Left colon (tissue), 2 donors: Measurements from ENCODE around the gene SOCS3. TPM values are rescaled to one million over a fixed set of nuclear protein-coding genes. Genes with fewer than 3 reads are reported as not detected.

Source experiments
- ATAC-seq: fragments of 200-7000 bp; cut with Tn5 transposase; one replicate; pipeline ENCODE4 v1.9.1; 2020; ENCODE audit warnings: mild to moderate bottlenecking, moderate library complexity
- DNase-seq, 2 donors: peaks; one replicate each; pipeline ENCODE4 v3.0.0-alpha.2; 2020
- intact Hi-C, 2 donors: fragments of 100-400 bp; cut with DNase I in 1 of 2; cut with micrococcal nuclease in 1 of 2; formaldehyde crosslinking; loops; one replicate each; pipeline versions ENCODE4 v1.11.2 to v1.14.0; 2022; cut with DNase I, micrococcal nuclease
- total RNA-seq, 2 donors: library from RNA; stranded (reverse); fragmentation: NEBNext Ultra II Directional; extraction: Animal tissue kit (Norgen Biotek cat#: 25700); gene quantifications; one replicate each; pipeline ENCODE4 v1.2.1, GENCODE V29; 2021
- donor health status: DM: no; HTN: no; CAD: no.
- donor health status: DM: yes; HTN: yes; CAD: no.

SOCS3 gene
- total RNA-seq, 2 donors from 2014 or later = 11.6 to 33.1 TPM

GRCh38 chr17:78357177-78357586 is 2.7 kb downstream of the SOCS3 start:
- DNase-seq (no peak), ATAC-seq (no peak)
- intact Hi-C loops = no loop called here

DNA sequence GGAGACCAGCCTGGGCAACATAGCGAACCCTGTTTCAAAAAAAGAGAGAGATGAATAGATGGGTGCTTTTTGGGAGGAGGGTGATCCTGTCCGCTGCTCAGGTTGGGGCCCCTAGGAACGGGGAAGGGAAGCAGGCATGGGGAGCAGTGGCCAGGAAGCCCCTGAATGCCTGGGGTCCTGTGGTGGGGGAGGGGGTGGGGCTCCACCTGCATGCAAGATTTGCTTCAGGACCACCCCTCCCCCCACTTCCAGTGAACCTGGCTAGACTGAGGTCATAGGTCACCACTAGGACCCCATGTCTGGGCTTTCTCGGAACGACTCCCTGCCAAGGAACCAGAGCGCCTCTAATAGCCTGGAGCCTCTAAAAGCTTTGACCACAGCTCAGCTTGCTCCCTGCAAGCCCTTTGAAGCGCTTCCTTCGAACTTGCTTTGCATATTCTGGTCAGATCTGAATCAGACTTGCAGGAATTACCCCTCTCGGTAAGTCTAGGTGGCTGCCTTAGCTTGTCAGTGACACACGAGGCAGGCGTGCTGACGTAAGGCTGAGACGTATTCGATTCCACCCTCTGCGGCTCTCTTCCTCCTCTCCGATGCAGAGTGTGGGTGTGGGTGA is 3.7 kb downstream of the SOCS3 start:
- no peak for ATAC-seq
- intact Hi-C loops = no loop called here
- peak; percentile 68 to 78 for DNase-seq

- intact Hi-C loops = no loop called here
- DNase-seq = no peak
- ATAC-seq = no peak
These were observed 4.2 kb downstream of the SOCS3 start for GRCh38 chr17:78355701-78356100.

- no peak for ATAC-seq
- DNase-seq = no peak
- intact Hi-C loops = no loop called here
These were observed 4.7 kb downstream of the SOCS3 start for GRCh38 chr17:78355045-78355641.

- no peak for DNase-seq
- intact Hi-C loops = no loop called here
- no peak for ATAC-seq
These were observed 6.0 kb downstream of the SOCS3 start for GRCh38 chr17:78353834-78354233.

DNA sequence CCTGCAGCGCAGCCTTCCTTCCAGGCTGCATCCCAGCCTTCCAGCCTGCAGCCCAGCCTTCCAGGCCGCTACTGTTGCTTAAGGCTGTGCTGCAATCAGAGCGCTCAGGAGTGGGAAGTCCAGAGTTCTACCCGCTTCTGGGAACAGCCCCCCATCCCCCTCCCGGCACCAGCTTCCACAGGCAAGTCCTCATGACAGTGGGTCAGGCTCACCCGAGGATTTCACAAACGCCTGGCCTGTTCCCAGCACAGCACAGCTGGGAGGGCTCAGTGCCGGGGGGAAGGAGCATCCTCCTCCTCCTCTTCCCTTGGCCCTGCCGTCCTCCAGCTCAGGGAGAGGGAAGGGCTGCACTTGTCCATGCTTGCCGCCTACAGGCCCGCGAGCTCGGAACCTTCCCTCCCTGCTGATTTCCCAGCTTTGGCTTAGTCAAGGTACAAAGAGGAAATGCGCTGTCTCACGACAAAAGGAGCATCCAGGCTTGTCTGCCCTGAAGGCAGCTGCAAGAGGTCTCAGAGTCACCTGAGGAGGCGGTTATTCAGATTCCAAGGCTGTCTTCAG is 8.3 kb downstream of the SOCS3 start:
- intact Hi-C loops = no loop called here
- DNase-seq (peak; percentile 78 to 95), ATAC-seq (peak; percentile 6)

- intact Hi-C loops = no loop called here
- ATAC-seq (no peak), DNase-seq (no peak)
These were observed 9.8 kb downstream of the SOCS3 start for GRCh38 chr17:78349891-78350642.

GRCh38 chr17:78348055-78348770 is 11.7 kb downstream of the SOCS3 start:
- intact Hi-C loops = no loop called here
- DNase-seq (no peak), ATAC-seq (no peak)

DNA sequence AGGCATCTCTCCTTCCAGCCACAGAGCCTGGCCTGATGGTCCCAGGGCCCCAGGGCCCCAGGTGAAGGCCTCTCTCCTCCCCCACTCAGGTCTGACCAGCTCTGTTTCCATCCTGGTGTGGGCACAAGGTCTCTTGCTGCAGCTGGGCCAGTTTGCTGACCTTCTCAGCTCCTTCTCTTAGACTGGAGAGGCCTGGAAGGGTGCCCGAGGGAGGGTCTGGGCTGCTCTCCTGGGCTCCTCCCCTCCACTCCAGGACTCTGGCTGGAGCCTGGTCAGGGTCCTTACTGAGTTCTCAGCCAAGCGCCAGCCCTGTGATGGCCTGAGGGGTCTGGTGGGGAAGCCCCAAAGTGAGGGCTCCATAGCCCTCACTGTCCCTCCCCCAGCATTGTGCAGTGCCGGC is 12.4 kb downstream of the SOCS3 start:
- DNase-seq (no peak), ATAC-seq (no peak)
- intact Hi-C loops = no loop called here

- DNase-seq (no peak), ATAC-seq (no peak)
- intact Hi-C loops = no loop called here
These were observed 13.1 kb downstream of the SOCS3 start for GRCh38 chr17:78346605-78347250.

DNA sequence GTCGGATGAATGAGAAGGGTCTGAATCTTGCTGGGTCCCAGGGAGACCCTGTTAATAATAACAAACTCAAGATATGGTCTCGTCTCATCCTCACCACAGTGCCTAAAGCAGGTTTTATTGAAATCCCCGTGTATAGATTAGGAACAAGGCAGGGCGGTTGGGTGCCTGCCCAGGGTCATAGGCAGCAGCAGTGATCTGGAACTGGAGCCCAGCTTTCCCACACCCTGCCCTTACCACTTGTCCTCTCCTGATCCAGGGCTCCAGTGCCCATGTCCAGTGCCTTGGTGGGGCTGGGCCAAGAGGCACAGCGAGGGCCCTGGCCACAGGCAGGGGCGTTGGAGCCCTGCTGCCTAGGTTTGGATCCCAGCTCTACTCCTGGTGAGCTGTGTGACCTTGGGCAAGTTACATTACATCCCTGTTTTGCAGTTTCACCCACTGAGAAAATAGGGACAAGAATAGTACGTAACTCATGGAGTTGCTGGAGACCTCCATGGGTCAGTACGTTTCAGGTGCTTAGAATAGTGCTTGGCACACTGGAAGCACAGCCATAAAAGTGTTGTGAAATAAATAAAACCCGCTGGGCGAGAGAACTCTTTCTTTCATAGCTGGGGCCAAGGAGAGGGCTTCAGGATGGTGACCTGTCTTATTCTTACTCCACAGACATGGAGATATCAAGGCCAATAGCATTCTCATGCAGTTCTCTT is 13.9 kb downstream of the SOCS3 start:
- ATAC-seq (no peak), DNase-seq (no peak)
- intact Hi-C loops = no loop called here

DNA sequence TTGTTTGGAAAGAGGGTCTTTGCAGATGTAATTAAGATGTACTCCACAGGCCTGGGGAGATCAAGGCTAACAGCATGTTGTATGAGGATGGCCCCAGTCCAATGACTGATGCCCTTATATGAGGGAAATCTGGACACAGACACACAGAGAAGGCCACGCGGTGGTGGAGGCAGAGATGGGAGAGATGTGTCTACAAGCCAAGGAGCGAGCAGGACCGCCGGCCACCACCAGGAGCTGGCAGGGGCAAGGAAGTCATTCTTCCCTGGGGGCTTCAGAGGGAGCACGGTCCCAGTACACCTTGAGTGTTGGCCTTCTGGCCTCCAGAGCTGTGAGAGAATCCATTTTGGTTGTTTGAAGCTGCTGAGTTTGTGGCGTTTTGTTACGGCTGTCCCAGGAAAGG is 14.7 kb downstream of the SOCS3 start:
- intact Hi-C loops = no loop called here
- DNase-seq (no peak), ATAC-seq (no peak)

- ATAC-seq (no peak), DNase-seq (no peak)
- intact Hi-C loops = no loop called here
These were observed 15.2 kb downstream of the SOCS3 start for GRCh38 chr17:78344666-78345065.

DNA sequence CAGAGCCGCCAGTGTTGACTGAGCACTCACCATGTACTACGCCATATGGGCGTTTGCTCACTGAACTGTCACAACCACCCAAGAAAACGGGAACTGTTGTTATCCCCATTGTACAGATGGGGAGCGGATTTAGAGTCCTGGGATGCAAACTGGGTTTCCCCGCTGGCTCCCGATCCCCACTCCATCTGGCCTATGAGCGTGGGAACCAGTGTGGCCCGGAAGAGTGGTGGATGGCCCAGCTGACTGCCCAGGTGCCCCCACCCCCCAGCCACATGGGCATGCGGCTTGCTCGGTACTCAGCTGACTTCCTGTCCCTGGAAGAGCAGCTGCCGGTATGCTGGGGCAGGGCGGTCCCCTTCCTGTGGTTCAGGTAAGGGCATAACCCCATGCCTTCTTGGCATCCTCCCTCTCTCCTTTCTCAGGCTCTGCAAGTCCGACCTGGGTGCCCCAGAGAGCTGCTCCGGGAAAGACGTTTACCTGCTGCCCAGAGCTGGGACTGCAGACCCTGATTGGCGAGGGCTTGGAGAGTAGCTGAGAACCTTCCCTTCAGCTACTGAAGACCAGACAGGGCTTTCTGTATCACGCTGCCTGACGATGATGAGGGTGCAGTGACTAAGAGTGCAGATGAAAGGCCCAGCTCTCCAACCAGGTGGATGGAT is 16.2 kb downstream of the SOCS3 start:
- intact Hi-C loops = no loop called here
- DNase-seq = peak; percentile 64 to 65
- no peak for ATAC-seq

DNA sequence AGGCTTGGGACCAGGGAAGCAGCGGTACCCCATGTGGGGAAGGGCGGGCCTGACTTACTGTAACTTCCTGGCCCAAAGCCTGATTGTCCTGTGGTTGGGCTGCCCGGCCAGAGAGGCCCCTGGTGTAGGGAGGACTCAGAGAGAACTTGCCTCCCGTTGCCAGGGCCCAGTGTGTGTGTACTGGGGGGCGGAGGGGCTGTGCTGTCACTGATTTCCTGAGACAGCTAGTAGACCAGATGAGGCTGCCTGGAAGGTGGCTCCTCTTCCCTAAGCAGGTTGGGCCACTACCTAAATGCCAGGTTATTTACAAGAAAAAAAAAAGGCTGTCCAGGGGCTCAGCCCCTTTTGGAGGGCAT is 16.7 kb downstream of the SOCS3 start:
- ATAC-seq (no peak), DNase-seq (peak in 1 of 2 donors; percentile 68)
- intact Hi-C loops = no loop called here

DNA sequence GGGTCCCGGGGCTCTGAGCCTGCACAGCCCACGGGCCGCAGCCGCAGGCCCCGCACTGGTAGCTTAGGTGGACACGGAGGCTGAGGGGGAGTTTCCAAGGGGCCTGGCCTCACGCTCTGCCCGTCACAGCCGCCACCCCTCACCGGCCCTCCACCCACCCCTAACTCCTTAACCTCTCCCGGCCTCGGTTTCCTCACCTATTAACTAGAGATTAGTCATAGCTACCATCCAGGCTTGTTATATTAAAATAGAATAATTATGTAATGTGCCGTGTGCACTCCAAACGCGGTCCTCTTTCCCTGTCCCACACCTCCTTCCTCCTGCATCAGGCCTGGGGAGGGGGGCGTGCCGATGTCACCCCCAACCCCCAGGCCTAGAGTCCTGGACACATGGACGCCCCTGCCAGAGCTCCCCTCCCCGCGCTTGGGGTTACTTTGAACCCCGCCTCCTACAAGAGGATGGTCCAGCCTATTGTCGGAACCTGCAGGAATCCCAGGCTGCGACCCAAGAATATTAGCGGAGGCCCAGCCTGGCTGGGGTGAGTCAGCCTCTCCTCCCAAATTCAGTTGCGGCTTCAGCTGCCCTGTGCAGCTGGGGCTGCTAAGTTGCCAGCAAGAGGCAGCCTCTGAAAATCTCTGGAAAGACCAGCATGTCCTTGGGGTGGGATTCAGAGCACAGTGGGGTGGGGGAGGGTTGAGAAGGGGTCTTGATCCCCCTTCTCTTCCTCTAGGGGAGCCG is 17.3 kb downstream of the SOCS3 start:
- DNase-seq = peak in 1 of 2 donors; percentile 55
- peak; percentile 2 for ATAC-seq
- intact Hi-C loops = no loop called here
